GM21390 (cell line): ENCODE data around the gene FNDC11.

ENCODE experiments used
- ATAC-seq: cut with Tn5 transposase; IDR thresholded peaks from one replicate; pipeline ENCODE4 v1.9.1; 2021; ENCODE audit not compliant: unreplicated experiment

Gene FNDC11

GRCh38 chr20:63577317-63577894, 23.4 kb downstream of the FNDC11 start:
- no peak for ATAC-seq

DNA sequence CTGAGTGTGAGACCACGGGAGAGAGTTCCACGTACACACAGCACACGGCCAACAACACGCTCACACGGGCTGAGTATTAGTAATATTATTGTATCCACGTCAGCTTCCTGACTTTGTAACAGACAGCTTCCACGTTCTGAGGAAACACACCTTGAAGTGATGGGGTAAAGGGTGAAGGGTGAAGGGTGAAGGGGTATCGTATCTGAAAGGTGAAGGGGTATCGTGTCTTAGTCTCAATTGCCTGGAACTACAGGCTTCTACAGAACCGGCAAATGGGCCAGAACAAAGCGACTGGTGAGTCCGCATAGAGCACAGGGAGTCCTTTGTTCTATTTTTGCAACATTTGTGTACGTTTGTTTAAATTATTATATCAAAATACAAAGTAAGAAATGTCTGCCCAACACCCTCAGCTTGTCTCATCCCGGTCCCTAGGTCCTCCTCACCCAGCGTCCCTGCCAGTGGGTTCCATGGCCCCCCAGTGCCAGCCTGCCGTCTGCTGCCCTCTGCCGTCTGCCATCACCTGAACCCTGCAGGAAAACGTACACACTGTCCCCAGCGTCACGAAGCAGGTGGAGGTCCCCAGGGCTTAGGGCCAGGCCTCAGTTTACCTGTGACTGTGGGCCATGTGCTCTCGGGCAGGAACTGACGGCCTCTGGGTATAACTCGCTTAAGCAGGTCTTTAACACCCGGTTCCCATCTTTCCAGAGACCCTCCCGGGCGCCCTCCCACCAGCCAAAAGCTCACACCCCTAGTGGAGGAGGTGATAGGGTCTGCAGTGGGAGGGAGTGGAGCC, 24.5 kb downstream of the FNDC11 start:
- no peak for ATAC-seq

DNA sequence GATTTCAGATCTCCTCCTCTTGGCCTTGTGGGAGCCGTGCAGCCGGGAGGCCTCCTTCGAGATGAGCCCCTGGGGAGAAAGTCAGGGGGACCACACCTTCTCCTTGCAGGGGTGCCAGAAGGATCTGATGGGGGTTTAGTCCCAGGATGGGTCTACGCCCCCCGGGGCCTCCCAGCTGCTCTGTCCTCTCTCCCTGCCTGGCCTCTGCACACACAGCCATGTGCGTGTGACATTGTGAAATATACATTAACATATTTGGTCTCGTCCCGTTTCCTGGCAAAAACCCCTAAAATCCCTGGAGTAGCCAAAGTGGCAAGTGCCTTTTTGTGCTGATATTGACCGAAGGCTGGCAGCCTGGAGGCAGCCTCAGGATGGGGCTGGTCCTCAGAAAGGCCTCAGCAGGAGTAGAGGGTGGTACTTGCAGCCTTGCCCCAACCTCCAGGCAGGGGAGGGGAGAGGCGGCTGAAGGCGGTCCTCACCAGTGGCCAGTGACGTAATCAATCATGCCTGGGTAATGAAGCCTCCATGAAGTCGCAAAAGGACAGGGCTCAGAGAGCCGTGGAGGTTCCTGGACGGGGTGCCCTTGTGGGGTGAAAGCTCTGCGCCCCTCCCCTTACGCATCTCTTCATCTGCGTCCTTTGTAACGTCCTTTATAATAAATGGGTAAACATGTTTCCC, 25.2 kb downstream of the FNDC11 start:
- ATAC-seq: no peak

DNA sequence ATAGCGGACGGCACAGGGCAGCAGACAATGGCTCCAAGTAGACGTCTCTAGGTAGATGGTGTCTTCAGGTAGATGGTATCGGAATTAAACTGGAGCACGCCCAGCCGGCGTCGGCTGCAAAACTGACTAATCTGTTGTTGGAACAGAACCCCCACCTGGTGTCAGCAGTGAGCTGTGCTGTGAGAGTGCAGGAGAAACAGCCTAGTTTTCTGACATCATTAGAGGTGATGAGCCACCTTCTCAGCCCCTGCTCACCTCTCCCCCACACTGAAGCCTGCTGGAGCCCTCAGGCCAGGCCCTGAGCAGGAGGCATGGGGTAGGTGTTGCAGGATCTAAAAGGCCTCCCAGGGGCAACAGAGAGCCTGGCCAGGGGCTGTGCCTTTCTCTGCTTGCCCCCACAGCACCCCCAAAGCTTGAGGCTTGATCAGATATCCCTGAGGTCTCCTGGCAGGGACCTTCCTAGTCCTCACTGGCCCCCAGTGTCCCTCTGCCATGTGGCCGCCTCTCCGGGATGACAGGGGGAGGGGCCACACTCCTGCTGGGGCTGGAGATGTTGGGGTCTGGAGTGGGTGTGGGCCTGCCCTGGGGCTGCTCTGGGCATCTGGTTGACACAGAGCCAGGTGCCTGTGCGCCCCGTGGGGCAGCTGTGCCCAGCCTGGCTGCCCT, 27.0 kb downstream of the FNDC11 start:
- no peak for ATAC-seq

- ATAC-seq: no peak
Observed at GRCh38 chr20:63582382-63583063, 28.6 kb downstream of the FNDC11 start.

DNA sequence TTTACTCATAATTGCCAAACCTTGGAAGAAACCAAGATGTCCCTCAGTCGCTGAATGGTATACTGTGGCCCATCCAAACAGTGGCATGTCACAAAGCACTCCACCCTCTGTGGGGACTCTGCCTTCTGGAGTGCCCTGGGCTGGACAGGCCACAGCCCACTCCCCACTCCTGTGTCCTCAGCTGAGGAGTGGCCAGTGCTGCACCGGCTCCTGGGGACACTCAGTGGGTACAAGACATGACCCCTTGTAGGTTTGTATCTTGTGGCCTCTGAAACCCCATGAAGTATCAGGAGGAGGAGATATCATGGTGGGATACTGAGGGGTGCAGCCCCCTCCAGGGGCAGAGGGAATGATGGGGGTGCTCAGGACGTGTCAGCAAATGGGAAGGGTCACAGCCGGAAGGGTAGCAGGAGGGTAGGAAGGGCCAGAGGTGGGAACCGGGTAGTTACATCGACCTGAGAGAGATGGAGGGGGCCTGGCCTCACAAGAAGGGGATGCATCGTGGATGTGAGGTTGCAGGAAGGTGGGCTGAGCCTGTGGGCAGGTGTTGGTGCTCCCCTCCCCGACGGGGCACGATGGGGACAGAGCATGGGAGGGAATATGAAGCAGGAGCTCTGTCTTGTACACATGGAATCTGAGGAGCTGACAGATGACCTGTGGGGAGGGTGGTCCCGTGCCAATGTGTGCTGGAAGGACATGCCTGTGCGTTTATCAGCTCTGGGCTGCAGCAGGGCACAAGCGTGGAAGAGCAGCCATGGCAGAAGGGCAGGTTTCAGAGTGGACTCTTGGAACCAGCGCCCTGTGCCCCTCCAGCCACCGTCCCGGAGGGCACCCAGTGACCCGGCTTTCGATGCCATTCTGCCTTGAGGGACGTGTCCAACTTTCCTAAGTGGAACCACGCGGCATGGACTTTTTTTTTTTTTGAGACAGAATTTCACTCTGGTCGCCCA, 31.9 kb downstream of the FNDC11 start:
- ATAC-seq: no peak

GRCh38 chr20:63586797-63587196, 32.8 kb downstream of the FNDC11 start:
- ATAC-seq: no peak

DNA sequence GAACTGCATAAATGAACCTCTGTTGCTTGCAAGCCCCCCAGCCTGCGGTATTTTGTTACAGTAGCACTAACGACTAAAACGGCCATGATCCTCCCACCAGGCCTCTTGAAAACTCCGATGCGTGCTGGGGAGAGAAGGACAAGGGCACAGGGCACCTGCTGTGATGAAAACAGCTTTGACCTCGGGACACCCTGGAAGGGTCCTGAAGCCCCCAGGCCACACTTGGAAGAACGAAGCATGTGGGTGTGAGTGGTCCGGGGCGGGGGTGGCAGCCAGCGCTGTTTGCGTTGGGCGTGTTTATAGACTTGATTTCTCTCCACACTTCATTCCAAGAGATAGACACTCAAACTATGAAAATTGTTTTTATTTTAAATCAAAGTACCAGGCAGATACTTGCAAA, 33.3 kb downstream of the FNDC11 start:
- no peak for ATAC-seq

DNA sequence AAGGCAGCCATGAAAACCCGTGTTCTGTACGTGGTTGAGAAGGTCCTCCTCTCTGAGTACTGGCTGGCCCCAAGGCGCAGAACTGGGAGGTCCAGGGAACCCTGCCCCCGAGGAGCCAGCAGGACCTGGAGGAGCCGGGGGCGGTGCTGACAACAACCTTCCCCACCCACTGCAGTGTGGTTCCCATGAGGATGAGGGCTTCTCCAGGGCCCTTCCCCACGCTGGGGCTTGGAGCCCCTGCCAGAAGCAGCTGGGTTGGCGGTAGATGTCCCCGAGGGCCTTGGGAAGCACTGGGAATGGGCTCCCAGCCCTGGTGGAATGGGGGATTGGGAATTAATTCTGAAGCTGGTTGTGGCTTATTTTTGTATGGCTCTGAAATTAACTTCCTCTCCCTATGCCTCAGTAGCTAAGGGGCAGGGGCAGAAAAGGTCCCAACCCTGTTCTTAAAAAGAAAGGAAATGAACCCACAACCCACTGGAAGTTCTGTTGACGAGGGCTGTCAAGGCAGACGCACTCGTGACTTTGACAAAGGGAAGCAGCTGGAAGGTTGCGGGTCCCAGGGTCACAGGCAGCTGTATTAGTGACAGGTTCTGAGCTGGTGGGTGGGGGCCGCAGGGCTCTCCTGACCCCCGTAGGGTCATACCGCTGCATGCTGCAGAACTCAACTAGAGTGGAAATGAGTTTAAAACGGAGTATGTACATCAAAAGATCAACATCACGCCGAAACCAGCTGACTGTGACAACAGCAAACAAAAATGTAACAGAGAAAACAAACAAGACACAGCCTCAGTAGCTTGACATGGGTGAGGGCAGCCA, 34.0 kb downstream of the FNDC11 start:
- no peak for ATAC-seq

DNA sequence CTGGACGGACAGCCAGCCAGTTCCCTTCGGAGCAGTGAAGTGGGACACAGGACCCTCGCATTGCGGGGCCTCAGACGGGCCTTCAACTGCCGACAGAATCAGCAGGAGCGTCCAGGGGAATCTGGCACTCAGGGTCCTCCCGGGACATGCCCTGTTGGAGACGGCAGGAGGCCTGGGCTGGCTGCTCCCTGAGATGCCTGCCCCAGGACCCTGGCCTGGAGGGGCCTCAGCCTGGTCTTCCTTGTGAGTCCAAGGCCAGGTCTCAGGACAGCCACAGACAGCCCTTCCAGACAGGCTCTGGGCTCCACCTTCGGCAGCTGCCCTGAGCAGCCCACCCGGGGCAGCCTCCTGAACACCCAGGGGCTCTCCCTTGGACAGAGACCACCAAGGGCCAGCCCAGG, 34.7 kb downstream of the FNDC11 start:
- ATAC-seq: no peak

GRCh38 chr20:63589261-63590217, 35.6 kb downstream of the FNDC11 start:
- no peak for ATAC-seq

DNA sequence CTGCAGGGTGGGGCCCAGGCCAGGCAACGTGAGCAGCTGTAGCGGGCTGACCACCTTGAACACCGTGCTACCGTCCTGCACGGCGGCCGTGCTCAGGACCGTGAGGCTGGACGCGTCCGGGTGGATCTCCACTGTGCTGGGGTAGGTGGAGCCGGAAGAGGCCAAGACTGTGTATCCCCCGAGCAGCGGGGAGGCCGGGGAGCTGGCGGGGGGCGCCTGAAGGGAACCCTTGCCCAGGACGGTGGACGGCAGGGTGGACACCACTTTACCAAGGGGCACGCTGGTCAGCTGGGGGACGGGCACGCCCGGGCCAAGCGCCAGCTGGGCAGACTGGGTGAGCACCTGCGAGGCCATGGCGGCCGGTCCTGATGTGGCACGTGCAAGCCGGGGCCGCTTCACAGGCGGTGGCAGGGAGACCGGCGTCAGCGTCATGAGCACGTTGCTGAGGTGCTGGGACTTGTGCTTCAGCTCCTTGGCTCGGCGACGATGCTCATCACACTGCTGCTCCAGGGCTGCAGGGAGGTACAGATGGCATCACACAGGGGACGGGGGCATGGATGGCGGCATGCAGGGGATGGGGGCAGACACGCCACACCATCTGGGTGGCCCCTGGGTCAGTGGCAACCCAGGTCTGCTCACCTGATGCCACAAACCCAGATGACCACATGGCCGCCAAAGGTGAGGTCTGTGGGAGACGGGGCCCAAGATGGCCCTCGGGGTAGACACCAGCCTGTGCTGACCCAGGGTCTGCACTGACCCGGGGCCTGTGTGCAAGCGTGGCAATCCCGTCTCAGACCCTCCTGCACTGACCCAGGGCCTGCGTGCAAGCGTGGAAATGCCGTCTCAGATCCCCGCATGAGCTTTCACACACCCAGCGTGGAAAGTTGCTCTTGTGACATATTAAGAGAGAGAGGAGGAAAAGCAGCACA, 36.5 kb downstream of the FNDC11 start:
- ATAC-seq: no peak

- no peak for ATAC-seq
Observed at GRCh38 chr20:63591147-63591533, 37.2 kb downstream of the FNDC11 start.

GRCh38 chr20:63591786-63592355, 37.9 kb downstream of the FNDC11 start:
- ATAC-seq: no peak

GRCh38 chr20:63592661-63593060, 38.7 kb downstream of the FNDC11 start:
- ATAC-seq: no peak

GRCh38 chr20:63594043-63594561, 40.1 kb downstream of the FNDC11 start:
- ATAC-seq: no peak
